A673 (cell line): ENCODE data around the gene GLYATL3.

ENCODE experiments used
- CTCF ChIP-seq: fragments of 300-800, 200-600 bp; sonication (generic); conservative IDR thresholded peaks from 2 replicates; pipeline ENCODE4 v1.5.1; 2017; ENCODE audit warnings: low read depth, mild to moderate bottlenecking, antibody characterized with exemption, low read length, moderate library complexity, mixed read lengths
- EZH2 ChIP-seq: fragments of 200-600 bp; sonication (generic); IDR thresholded peaks from 2 replicates; pipeline ENCODE4 v1.6.1; 2017; ENCODE audit warnings: borderline replicate concordance, low read depth, mild to moderate bottlenecking, mixed read lengths, antibody characterized with exemption, low read length; ENCODE audit not compliant: poor library complexity, severe bottlenecking

- TF ChIP-seq CTCF, result no peak
- no peak for TF ChIP-seq EZH2
These were observed 37.7 kb upstream of the GLYATL3 start for GRCh38 chr6:49462071-49462470.
